Effector CD8-positive, alpha-beta T cell (primary cell): ENCODE data around the gene ARHGEF16.

Experiments used
- DNase-seq: peaks from one replicate; lab custom pipeline; 2025; lab: John Stamatoyannopoulos, UW

Gene ARHGEF16

DNA sequence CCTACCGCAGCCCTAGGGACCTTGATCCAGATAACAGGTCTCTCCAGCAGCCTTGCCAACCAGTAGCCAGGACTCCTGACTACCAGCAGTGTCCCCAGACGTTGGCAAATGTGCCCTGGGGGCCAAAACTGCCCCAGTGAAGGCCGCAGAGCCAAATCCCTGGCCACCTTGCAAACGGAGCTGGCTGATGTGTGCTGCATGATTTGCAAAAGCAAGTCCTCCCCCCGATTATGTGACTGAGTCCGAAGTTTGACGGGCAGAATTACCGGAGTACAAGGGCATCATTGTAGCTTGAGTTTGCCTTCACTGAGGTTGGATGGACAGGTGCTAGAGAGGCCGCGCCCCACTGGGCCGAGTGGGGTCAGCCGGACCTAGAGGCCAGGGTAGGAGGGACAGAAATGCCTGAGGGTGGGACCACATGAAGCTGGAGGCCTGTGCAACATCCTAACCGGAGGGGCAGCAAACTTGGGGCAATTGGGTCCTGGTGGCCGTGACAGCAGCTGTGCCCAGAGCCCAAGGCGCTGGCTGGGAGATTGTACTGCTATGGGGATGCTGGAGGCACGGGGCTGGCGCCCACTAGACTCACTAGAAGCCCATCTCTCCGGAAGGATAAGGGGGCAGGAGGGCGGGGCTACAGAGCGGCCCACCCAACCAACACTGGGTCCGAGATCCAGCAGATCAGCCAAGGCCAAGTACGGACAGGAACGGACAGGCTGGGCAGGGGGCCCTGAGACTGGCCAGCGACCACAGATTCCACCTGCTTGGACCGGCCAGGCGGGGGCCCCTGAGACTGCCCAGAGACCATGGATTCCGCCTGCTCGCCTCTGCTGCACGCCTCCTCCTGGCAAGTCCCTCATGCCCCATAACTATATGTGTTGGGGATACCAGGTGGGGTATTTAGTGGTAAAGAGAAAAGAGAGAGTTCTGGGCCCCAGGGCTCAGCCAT lies 2.8 kb downstream of the ARHGEF16 start:
- DNase-seq, result no peak

DNA sequence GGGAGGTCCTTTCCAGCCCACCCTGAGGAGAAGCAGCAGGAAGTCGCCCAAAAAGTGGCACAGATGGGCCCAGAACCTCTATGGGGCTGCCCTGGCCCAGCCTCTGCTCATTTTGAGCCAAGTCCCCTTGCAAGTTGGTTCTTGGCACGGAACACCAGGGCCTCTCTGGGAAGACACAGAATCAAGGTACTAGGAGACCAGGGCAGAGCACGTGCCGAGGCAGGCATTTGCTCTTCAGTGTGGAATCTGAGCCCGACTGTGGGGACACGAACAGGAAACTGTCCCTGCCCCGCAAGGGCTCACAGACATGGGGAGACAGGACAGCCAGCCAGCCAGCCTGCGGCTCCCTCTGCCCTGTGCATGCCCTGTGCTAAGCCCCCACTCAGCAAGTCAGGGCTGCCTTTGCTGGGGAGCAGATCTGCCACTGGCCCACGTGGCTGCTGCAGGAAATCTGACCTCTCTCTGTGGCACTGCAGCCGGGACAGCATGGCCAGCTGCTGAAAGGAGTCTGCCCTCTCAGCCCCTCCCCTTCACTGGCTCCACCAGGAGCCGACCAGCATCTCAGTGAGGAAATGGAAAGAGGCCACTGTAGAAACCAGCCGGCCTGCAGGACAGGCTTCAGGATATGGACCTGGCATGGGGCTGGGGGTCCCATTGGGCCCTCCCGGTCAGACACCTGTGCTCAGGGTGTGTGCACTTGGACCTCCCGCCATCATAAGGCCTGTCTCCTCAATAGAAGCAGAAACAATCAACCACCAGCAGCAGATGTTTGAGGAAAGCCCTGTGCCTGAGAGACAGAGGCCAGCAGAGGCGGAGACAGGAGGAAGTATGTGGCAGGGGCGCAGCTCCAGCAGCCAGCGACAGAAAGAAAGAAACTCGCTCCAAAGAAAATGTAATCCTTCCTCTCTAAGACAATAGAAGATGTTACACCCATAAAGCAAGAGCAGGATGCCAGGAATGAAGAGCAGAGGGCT lies 3.7 kb downstream of the ARHGEF16 start:
- no peak for DNase-seq

DNA sequence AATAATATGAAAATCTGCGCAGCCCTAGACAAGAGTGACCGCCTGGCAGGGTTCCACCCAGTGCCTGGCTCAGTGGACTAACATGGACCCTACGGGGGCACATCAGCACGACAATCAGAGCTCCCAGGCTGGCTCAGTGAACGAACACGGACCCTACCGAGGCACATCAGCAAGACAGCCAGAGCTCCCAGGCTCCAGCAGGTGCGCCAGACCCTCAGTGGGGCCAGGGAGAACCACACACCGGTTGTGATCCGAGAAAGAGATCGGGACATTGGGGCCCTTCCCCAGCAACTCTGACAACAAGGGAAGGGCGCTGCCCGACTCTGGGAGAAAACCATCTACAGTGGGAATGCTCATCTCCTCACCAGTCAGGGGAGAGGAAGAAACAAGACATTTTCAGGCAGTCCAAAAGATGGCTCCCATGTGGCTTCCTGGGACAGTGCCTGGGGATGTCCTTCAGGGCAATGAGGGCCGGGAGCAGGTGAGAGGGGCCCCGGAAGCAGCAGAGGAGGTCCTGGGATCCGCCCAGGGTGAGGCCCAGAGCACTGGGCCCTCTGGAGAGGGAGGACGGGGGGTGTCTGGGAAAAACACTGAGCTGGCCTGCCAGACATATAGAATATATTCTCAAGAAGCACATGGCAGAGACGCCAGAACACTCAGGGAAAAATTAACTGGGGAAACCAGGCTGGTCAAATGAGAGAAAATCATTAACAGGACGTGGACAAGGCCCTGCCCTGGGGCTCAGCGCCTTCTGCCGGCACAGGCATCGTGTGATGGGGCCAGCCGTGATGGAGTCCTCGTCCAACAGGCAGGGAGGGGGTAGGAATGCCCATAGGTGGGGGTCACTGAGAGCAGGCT lies 4.8 kb downstream of the ARHGEF16 start:
- no peak for DNase-seq

DNA sequence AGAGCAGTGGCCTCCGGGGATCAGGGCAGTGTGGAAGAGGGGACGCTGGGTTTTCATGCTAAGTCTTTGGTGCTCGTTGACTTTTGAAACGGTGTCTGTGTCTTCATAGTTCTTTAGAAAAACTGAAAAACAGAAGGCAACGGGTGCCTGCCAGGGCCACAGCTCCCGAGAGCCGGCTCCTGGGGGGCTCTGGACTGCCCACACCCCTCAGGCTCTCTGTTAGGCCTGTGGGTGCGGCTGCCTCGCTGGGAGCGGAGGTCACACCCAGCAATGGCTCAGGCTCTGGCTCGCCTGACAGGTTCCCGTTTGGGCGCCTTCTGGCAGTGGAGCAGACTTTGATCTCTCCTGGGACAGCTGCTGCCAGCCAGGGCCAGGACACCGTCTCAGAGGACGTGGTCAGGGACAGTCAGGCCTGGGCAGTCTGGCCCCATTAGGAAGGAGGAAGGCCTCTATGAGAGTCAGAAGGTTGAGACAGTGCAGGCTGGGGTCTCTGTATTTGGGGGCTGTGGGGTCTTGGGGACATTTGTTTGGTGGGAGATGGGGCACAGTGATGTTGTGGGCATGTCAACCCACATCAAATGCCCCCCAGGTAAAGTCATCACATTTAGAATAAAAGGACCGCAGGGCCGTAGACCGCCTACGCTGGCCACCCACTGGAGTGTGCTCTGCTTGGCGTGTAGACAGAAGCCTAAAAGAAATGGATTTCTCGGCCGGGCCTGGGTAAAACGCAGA lies 5.6 kb downstream of the ARHGEF16 start:
- DNase-seq, result no peak

DNA sequence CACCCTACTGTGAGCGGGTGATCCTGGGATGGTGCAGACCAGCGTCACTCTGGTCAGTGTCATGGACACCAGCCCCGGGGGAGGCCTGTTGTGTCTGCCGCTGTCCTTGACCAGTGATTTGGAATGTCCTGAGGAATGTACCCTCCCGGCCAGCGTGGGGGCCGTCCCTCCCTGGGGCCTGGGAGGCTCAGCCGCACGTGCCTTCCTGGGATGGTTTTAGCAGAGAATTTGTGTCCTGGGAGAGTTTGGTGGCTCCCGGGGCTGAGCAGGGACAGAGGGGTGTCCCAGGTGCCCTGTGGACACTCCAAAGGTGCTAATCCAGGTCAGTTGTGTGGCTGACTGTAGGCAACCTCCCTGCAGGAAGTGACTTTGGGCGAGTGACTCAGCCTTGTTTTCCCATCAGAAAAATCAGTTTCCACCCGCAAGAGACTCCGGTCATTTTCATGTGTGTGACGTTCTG lies 6.2 kb downstream of the ARHGEF16 start:
- DNase-seq, result no peak

DNA sequence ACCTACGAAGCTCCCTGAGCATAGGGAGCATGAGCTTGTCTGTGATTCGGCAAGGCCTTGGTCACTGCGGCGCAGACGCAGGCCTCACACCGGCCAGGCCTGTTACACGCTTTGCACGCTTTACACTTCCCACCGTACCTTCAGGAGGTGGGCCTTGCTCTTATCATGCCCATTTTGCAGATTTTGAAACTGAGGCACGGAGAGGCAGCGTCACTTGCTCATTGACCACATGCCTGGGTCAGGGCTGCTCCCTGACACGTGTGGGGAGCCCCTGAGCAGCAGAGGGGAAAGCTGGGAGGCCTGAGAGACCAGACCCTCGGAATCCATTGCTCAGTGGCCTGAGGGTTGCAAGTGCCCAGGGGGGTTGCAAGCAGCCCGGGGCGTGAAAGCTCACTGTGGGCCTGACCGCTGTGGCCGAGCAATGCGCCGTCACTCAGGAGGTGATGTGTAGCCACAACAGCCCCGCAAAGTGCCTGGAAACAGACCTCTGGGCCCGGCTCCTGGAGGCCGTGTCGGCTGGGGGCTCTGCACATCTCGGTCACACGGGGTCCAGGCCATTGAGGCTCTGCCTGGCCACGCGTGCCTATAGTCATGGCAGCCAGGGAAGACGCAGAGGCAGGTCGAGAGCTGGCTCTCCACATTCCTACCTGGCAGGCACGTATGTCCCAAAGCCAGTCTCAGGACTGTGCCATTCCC lies 6.9 kb downstream of the ARHGEF16 start:
- no peak for DNase-seq

DNA sequence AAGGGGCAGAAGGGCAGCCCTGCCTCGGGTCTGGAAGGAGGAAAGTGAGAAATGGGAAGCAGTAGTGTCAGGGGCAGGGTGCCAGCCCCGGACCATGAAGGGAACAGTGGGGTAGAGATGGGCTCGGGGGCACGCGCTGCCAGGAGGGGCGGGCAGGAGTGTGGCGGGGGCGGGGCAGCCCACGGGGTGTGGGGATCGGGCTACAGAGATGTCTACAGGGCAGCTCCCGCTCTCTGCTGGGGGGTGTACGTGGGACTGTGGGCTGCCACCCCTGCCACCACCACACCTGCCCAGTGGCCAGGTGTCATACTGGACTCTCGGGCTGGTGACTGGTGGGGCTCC lies 7.4 kb downstream of the ARHGEF16 start:
- no peak for DNase-seq

DNA sequence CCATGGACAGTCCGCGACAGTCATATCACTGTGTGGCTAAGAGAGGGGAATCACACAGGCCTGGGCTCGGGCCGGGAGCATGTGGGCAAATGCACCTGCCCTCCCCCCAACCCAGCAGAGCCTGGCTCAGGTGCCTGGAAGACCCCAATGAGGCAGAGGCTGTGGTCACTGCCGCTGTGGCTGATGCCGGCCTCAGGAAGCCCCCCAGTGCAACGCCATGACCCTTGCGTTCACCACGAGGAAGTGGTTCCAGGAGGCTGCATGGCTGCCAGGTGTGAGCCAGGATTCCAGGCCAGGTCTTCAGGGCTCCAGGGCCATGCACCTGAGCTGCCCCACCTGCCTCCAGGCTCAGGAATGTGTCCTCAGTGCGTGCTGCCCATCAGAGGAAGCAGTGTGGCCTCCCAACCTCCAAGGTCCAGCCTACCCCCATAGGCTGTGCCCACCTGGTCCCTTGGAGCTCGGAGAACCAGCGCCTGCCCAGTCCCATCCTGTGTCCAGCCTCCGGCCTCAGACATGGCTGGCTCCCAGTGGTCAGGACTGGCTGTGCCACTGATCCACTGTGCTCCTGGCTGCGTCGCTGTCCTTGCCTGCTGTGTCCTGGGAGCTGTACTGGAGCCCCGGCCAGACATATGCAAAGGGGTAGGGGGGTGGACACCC lies 8.0 kb downstream of the ARHGEF16 start:
- no peak for DNase-seq

DNA sequence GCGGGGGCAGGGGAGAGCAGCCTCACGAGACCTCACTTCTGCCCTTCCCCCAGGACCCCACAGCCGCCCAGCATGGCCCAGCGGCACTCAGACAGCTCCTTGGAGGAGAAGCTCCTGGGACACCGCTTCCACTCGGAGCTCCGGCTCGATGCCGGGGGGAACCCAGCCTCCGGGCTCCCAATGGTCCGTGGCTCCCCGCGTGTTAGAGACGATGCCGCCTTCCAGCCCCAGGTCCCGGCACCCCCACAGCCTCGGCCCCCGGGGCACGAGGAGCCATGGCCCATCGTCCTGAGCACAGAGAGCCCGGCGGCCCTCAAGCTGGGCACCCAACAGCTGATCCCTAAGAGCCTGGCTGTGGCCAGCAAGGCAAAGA lies 8.5 kb downstream of the ARHGEF16 start:
- DNase-seq, result no peak

DNA sequence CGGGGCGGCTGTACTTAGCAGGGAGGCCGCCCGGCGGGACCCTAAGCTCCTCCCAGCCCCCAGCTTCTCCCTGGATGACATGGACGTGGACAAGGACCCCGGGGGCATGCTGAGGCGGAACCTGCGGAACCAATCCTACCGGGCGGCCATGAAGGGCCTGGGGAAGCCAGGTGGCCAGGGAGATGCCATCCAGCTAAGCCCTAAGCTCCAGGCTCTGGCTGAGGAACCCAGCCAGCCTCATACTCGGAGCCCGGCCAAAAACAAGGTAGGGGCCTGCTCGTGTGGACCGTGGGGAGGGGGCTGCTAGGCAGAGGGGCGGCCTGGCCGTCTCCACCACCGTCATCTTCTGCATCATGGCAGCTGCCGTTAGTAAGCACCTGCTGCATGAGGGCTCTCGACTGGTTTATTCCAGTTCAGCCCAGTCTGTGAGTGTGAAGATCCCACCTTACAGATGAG lies 9.0 kb downstream of the ARHGEF16 start:
- DNase-seq, result no peak

DNA sequence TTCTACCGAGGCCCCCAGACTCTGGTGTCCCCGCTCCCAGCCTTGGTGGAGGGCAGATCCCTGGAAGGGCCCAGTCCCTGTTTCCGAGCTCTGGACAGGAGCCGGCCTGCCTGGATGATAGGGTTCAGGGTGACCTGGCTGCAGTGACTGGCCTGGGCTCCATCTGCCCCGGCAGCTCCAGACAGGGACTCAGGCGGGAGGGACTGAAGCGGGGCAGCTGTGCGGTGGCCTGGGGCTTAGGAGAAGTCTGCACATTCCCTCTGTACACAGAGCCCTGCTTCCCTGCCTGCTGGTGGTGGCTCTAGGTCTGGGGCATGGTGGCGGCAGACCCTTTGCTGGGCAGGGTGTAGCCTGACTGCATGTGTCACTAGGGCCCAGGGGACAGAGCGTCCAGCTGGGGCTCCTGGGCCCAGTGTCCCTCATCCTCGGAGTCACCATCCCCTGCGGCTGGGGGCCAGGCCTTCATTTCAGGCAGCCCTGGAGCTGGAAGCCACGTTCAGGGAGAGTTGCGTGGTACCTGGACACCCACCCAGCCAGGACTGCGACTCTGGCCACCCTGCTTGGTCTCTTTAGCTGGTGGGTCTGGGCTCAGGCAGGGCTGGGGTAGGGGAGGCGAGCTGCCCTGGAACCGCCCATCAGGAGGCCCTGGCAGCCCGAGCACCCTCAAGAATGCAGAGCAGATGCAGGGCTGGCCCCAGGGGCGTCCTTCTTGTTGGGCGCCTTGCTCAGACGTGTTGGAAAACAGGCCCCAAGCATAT lies 9.6 kb downstream of the ARHGEF16 start:
- no peak for DNase-seq

DNA sequence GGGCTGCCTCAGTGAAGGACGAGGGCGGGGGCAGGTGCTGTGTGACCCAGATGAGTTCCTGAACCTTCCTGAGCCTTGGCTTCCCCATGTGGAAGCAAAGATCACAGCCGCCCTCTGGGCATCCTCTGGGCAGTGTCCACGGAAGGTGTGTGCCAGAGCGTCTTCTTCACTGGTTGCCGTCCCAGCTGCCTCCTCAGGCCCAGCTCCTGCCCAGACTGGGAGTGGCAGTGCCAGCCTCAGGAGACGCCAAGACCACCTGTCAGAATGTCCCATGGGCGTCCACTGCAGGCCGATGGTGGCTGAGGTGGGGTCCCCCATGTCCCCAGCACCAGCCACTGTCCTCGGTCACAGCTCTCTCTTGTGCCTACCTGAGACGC lies 10.2 kb downstream of the ARHGEF16 start:
- DNase-seq, result no peak

DNA sequence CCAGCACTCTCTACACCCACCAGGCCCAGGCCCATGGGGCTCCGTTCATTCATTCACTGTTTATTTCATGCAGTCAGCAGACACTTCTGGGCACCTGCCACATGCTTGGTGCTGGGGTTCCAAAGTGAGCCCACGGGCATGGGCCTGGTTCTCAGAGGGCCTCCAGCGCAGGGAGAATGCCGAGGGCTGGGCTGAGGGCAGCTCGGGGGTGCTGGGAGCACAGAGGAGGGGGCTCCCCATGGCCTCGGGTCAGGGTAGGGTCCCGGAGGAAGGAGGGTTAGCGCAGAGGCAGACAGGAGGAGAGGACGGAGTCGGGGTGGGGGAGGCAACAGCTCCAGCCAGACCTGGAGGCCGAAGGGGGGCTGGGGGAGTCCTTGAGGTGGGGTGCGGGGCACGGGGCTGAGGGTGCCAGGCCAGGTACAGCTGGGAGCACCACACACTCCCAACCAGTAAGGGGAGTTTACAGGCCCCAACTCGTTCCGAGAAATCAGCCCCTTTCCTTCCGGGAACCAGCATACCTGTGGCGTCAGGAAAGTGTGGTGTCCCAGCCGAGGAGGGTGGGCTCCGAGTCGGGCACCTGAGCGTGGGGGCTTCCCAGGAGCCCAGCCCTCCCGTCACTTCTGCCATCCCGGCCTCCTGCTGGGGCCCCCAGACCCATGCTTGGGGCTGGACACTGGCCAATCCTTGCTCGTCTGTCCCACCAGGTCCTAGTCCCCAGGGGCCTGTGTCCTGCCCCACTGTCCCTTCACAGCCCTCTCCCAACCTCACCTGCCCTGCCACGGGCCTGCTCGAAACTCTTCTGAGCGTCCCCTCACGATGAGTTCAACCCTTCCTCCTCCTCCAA lies 10.8 kb downstream of the ARHGEF16 start:
- no peak for DNase-seq

DNA sequence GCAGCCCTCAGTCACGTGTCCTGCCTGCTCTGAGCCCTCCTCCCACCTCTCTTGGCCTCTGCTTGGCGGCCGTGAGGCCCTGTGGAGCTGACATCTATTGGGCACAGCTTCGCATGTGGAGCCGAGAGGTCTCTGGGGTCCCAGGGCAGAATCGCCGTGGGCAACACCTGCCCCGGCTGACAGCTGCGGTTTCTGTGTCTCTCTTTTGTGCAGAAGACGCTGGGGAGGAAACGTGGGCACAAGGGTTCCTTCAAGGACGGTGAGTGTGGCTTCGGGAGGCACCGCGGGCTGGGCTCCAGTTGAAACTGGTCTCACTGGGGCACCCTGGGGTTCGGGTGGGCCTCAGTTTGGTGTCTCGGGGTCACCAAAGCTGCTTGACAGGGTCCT lies 11.5 kb downstream of the ARHGEF16 start:
- no peak for DNase-seq

DNA sequence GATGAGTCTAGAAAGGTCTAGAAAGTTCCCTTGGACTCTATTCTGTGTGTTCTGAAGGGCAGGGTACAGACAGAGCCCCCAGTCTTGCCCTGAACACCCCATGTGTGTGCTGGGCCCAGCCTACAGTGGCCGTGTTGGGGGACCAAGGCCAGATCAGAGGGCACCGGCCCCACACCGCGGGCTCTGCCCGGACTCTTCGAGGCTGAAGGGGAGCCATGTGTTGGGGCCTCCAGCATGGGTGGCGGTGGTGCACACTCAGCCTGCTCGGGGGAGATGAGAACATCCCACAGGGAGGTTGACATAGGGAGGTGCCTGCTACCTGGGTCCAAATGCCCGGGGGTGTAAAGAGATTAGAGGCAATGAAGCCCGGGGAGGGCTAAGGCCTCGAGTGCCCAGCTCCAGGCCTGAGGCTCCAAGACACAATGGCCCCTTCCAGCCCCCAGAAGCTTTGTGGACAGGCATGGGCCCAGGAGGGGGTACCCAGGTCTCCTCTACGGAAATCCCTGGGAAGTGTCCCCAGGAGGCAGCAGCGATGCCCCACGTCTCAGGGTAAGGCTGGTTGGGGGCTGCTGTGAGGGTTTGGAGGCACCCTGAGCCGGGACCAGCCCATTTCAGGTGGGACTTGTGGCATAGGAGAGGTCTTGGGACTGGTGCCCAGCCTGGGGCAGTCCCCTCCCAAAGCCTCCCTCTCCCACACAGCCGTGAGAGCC lies 12.1 kb downstream of the ARHGEF16 start:
- DNase-seq, result no peak

DNA sequence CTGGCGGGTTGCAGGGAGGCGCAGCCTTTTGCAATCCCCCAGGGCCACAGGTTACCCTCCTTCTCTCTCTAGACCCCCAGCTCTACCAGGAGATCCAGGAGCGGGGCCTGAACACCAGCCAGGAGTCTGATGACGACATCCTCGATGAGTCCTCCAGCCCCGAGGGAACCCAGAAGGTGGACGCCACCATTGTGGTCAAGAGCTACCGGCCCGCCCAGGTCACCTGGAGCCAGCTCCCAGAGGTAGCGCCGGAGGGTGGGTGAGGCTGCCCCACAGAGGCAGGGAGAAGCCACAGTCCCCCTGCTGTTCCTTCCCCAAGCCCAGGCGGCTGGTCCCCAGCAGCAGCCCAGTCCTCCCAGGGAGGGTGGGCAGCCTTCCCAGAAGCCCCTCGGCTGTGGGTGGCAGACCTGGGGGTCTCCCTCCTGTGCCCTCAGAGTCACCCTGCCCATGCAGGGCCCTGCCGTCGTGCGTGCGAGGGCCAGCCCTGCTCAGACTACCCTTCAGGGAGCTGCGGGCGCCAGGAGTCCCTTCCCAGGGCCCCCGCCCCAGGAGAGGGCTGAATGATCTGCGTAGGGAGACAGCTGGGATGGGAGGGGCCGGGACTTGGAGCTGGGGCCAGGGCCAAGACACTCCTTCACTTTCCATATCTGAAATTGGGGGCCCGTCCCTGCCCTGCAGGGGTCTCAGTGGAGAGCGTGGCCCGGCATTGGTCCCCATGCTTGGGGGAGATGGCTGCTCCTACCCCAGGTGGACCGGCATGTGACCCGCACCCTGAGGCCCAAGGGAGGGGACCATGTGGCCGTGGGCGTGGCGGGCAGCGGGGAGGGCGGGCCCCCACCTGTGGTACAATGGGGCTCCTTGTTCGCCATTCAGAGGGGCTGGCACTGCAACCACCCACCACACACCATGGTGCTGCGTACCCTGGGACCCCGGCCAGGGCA lies 12.9 kb downstream of the ARHGEF16 start:
- DNase-seq, result no peak
